Epithelial cell of proximal tubule (primary cell): ENCODE measurements around the gene KLHL35. TPM values are rescaled to one million over a fixed set of nuclear protein-coding genes. Genes with fewer than 3 reads are reported as not detected.

Source experiments
- DNase-seq: peaks from one replicate; pipeline ENCODE4 v3.0.0-alpha.2; 2011; ENCODE audit warnings: low read depth
- H3K4me3 ChIP-seq: 2 replicates; pipeline ENCODE4 v1.5.1; 2011; ENCODE audit warnings: low read depth, mild to moderate bottlenecking, low read length
- CTCF ChIP-seq: conservative IDR thresholded peaks from 2 replicates; pipeline ENCODE4 v1.5.1; 2012; ENCODE audit warnings: low read depth, mild to moderate bottlenecking, low read length
- total RNA-seq: library from RNA; depleted of rRNA; stranded (reverse); fragments of >200 nt; gene quantifications from 2 replicates; pipeline ENCODE4 v1.2.3, GENCODE V29; 2015

Gene KLHL35
- total RNA-seq, 1 donor from 2014 or later, result 3.3 TPM

GRCh38 chr11:75399344-75400145 is 33.5 kb downstream of the KLHL35 start, which contains the start of gene RPS3:
Gene RPS3, plus strand, starts transcription at chr11:75399518. Its CDS starts 30 bp downstream, at chr11:75399548.
- DNase-seq, result no peak
- peak; percentile 22 for TF ChIP-seq CTCF
- peak within 1 kb of the TSS; percentile 96 for H3K4me3 ChIP-seq

GRCh38 chr11:75398906-75399305 is 34.1 kb downstream of the KLHL35 start:
- DNase-seq, result no peak
- H3K4me3 ChIP-seq, result no peak overlapping the region
- TF ChIP-seq CTCF, result no peak

- no peak overlapping the region for H3K4me3 ChIP-seq
- no peak for DNase-seq
- no peak for TF ChIP-seq CTCF
Measured at GRCh38 chr11:75394085-75394840, 38.7 kb downstream of the KLHL35 start.

- no peak overlapping the region for H3K4me3 ChIP-seq
- no peak for DNase-seq
- no peak for TF ChIP-seq CTCF
Measured at GRCh38 chr11:75389925-75390324, 43.1 kb downstream of the KLHL35 start.

GRCh38 chr11:75389276-75389605 is 43.8 kb downstream of the KLHL35 start:
- no peak for TF ChIP-seq CTCF
- H3K4me3 ChIP-seq, result no peak overlapping the region
- DNase-seq, result no peak

GRCh38 chr11:75388386-75389275 is 44.4 kb downstream of the KLHL35 start:
- TF ChIP-seq CTCF, result peak; percentile 85
- no peak for DNase-seq
- H3K4me3 ChIP-seq, result no peak overlapping the region
